ENCODE measurements around the gene MIPEP.
"Not testable (repeated sequence)": the region's sequence is repeated elsewhere in the genome, so short reads cannot be mapped to it uniquely, and the experiment has no call there.

MIPEP gene

GRCh38 chr13:23884361-23884760 is 4.8 kb downstream of the MIPEP start:
- not testable (repeated sequence) for DNase-seq

- no peak for DNase-seq
These were observed 5.9 kb downstream of the MIPEP start for GRCh38 chr13:23883255-23883654.

GRCh38 chr13:23881402-23881800 is 7.8 kb downstream of the MIPEP start:
- DNase-seq, result not testable (repeated sequence)

GRCh38 chr13:23880493-23881401 is 8.5 kb downstream of the MIPEP start:
- DNase-seq, result not testable (repeated sequence)

- no peak for DNase-seq
These were observed 11.9 kb downstream of the MIPEP start for GRCh38 chr13:23877286-23877685.

GRCh38 chr13:23876265-23876664 is 12.9 kb downstream of the MIPEP start:
- DNase-seq, result no peak

GRCh38 chr13:23871616-23872220 is 17.5 kb downstream of the MIPEP start:
- DNase-seq, result no peak

GRCh38 chr13:23870356-23871140 is 18.7 kb downstream of the MIPEP start:
- no peak for DNase-seq

GRCh38 chr13:23868521-23868920 is 20.7 kb downstream of the MIPEP start:
- DNase-seq, result no peak

- DNase-seq, result no peak
These were observed 22.1 kb downstream of the MIPEP start for GRCh38 chr13:23867027-23867491.

- DNase-seq, result no peak
These were observed 22.7 kb downstream of the MIPEP start for GRCh38 chr13:23866420-23867026.

GRCh38 chr13:23865906-23866305 is 23.3 kb downstream of the MIPEP start:
- DNase-seq, result no peak

GRCh38 chr13:23865026-23865425 is 24.2 kb downstream of the MIPEP start:
- no peak for DNase-seq

- no peak for DNase-seq
These were observed 27.9 kb downstream of the MIPEP start for GRCh38 chr13:23861310-23861709.

- no peak for DNase-seq
These were observed 29.3 kb downstream of the MIPEP start for GRCh38 chr13:23859904-23860303.

- DNase-seq, result no peak
These were observed 29.7 kb downstream of the MIPEP start for GRCh38 chr13:23859455-23859854.

- DNase-seq, result no peak
These were observed 30.7 kb downstream of the MIPEP start for GRCh38 chr13:23858546-23858945.

GRCh38 chr13:23856008-23856750 is 33.0 kb downstream of the MIPEP start:
- DNase-seq, result no peak

GRCh38 chr13:23855360-23855759 is 33.8 kb downstream of the MIPEP start:
- DNase-seq, result no peak

GRCh38 chr13:23852351-23852750 is 36.8 kb downstream of the MIPEP start:
- DNase-seq, result no peak

GRCh38 chr13:23851106-23851505 is 38.1 kb downstream of the MIPEP start:
- no peak for DNase-seq

- DNase-seq, result no peak
These were observed 39.1 kb downstream of the MIPEP start for GRCh38 chr13:23850134-23850533.

Measured in stimulated activated CD4-positive, alpha-beta T cell treated with anti-CD3 and anti-CD28 coated beads, Interleukin-2, amount 100 ng/mL, for 48 hours (primary cell).